NB4 (cell line): ENCODE measurements around the gene TXNL1.
"Not testable (repeated sequence)": the region's sequence is repeated elsewhere in the genome, so short reads cannot be mapped to it uniquely, and the experiment has no call there.

Source experiments
- DNase-seq: peaks from one replicate; pipeline ENCODE4 v3.0.0; 2010; ENCODE audit warnings: low read depth
- H3K4me3 ChIP-seq: one replicate; pipeline ENCODE4 v1.5.1; 2011; ENCODE audit warnings: mild to moderate bottlenecking, low read depth, low read length, moderate library complexity
- CTCF ChIP-seq: IDR thresholded peaks from one replicate; pipeline ENCODE4 v1.5.1; 2012; ENCODE audit warnings: low read depth, low read length
- MYC ChIP-seq: IDR thresholded peaks from 2 replicates; pipeline ENCODE4 v1.6.1; 2011; ENCODE audit warnings: low read depth, low read length
- POLR2A ChIP-seq: IDR thresholded peaks from 2 replicates; pipeline ENCODE4 v1.6.1; 2011; ENCODE audit warnings: mild to moderate bottlenecking; ENCODE audit not compliant: insufficient read length; ENCODE audit errors: extremely low read depth
- TF ChIP-seq, protein P1 (sequence below): IDR thresholded peaks from 2 replicates; pipeline ENCODE4 v1.6.1; 2011; ENCODE audit warnings: low read depth, low read length

The TXNL1 gene

DNA sequence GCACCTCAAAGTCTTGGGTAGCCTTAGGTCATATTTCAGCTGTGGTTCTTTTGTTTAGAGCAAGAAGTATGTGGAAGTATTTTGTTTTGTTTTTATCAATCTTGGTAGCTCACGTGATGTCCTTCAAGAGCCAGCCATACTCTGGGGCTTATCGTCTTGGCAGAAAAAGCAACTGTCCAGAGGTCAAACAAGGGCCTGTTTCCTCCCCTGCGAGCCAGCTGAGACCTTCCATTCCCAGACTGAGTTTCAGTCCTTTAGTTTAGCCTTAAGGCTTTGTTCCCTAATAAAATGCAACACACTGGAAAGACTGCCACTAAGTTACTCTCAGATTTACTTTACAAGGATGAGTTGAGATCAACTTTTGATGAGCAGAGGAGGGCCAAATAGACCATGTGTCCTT, 63.5 kb downstream of the TXNL1 start:
- H3K4me3 ChIP-seq, result no peak overlapping the region
- DNase-seq, result no peak
- no peak for TF ChIP-seq MYC
- TF ChIP-seq POLR2A, result no peak
- TF ChIP-seq, protein P1, sequence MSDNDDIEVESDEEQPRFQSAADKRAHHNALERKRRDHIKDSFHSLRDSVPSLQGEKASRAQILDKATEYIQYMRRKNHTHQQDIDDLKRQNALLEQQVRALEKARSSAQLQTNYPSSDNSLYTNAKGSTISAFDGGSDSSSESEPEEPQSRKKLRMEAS, result no peak
- no peak for TF ChIP-seq CTCF

GRCh38 chr18:56572267-56572666, 66.1 kb downstream of the TXNL1 start:
- not testable (repeated sequence) for H3K4me3 ChIP-seq, DNase-seq

DNA sequence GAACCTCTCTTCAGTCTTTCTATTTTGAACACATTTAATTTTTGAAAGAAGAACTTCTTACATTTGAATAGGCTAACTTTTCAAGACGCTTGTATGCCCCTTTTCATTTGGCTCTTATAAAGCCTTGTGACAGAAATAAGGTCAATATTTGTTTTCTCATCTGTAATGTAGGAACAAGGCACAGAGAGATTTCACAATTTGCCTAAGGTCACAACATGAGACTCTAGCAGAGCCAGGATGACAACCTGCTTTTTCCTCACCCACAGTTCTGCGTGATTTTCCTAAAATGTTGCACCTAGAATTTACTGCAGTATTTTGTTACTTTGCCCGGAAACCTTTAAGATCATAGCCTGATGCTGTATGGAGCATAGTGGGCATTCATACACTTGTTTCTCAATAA, 67.4 kb downstream of the TXNL1 start:
- TF ChIP-seq POLR2A (no peak), CTCF (no peak), MYC (no peak)
- TF ChIP-seq, protein P1, result no peak
- DNase-seq, result no peak
- H3K4me3 ChIP-seq, result no peak overlapping the region

DNA sequence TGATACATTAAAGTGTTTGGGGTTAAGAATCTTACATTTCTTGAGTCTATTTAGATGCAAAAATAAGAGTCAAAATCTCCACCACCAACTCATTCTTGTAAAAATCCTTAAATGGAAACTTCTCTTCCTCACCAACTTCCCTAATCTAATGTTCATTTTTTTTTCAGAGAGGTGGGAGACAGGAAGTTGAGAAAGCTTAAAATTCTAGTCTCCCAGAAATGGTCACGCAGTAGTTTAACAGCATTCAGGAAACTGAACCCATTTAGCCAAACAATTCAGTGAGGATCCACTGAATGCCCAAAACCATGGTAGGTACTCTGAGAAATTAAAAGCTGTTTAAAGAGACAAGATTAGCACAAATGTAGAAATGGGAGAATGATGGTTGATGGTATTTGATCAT, 69.0 kb downstream of the TXNL1 start:
- TF ChIP-seq MYC (no peak), POLR2A (no peak), CTCF (no peak)
- TF ChIP-seq, protein P1, result no peak
- DNase-seq, result peak; percentile 13
- H3K4me3 ChIP-seq, result no peak overlapping the region

- DNase-seq, result peak; percentile 42
- H3K4me3 ChIP-seq, result no peak overlapping the region
- TF ChIP-seq POLR2A (no peak), CTCF (no peak), MYC (no peak)
- TF ChIP-seq, protein P1, result no peak
These were observed 69.4 kb downstream of the TXNL1 start for GRCh38 chr18:56568986-56569385.

DNA sequence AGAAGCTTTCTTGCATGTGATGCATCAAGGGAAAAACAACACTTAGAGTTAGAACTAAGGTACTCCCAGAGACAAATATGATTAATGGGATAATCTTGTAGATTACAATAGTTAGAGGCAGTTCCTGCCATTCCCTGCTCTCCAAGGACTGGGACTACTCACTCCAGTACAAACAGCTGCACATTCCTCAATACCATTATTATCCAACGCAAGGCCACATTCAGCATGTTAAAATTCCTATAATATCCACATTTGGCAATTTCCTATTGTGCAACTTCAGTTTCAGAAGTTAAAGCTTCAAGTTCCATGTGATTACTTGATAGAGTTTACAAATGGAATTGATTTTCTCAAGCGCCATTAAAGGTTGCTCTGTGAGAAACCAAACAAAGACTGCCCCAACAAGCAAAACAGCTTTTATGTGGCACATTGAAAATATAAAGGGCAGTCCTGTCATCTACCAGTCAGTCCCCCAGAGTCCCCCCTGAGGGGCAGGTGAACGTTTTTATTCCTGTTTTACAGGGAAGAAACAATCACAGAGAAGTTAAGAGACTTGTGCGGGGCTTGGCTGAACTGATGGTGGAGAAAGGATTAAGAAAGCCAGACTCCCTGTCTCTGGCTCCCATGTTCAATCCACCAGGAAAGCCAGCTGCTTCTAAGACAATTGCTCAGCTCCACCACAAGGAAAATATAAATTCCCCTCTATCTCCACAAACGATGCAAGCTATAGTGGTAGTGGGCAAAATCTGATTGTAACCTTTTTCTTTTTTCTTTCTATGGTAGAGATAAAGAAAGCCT, 72.6 kb downstream of the TXNL1 start:
- no peak overlapping the region for H3K4me3 ChIP-seq
- TF ChIP-seq MYC (no peak), CTCF (no peak), POLR2A (no peak)
- TF ChIP-seq, protein P1, result no peak
- DNase-seq, result no peak
